Measurements from ENCODE around the gene RUNX1.

Gene RUNX1

DNA sequence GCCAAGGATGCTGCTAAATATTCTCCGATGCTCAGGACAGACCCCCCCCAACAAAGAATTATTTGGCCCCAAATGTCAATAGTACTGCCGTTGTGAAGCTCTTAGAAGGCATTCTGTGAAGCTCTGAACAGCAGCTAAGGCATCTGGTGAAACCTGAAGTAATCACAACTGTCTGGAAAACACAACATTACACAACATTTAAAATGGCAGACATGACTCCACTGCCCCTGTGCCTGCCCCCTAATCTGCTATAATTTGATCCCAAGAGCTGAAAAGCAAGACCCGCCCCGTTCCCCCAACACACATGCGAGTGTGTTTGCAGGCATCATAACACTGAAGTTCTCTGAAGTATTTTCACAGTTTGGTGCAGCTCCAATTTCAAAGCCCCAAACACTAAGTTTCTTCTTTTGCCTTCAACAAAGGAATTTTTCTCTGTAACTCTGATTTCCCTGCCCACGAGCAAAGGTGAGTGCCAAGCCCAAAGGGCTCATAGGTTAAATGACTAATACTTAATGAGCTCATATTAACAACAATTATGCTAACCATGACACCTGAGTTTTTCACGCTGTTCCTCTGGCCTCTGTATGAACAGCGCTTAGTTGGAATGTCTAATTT, 251.1 kb downstream of the RUNX1 start:
- H3K36me3 ChIP-seq (ENCODE audit: control insufficient read depth, insufficient read depth, low read length): no peaks in the 10 kb centered on the region
- TF ChIP-seq, protein P1, sequence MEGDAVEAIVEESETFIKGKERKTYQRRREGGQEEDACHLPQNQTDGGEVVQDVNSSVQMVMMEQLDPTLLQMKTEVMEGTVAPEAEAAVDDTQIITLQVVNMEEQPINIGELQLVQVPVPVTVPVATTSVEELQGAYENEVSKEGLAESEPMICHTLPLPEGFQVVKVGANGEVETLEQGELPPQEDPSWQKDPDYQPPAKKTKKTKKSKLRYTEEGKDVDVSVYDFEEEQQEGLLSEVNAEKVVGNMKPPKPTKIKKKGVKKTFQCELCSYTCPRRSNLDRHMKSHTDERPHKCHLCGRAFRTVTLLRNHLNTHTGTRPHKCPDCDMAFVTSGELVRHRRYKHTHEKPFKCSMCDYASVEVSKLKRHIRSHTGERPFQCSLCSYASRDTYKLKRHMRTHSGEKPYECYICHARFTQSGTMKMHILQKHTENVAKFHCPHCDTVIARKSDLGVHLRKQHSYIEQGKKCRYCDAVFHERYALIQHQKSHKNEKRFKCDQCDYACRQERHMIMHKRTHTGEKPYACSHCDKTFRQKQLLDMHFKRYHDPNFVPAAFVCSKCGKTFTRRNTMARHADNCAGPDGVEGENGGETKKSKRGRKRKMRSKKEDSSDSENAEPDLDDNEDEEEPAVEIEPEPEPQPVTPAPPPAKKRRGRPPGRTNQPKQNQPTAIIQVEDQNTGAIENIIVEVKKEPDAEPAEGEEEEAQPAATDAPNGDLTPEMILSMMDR (IDR thresholded peaks at IDR 0.05; ENCODE audit: insufficient read depth, low read length, poor library complexity, severe bottlenecking): no peak
- no peak for DNase-seq (ENCODE audit: extremely low read depth, insufficient read length)
- H3K4me3 ChIP-seq (replicated peaks; ENCODE audit: low read depth, low read length): no peak overlapping the region
- no peaks in the 10 kb centered on the region for H3K27me3 ChIP-seq (replicated peaks; ENCODE audit: control insufficient read depth, insufficient read depth, low read length)

DNA sequence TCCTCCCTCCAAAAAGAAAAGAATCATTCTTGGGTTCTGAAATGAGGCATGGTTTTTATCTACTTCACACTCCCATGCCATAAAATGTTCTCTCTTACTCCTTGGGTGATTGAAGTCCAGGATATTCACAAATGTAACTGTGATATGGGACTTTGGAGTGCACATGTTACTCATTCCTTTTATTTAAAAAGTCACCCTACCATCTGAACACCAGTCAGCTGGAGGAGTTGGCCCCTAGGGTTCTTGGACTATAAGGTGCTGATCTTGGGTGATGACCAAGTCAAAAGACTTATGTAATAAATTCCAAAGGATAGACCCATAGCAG, 251.9 kb downstream of the RUNX1 start:
- TF ChIP-seq, protein P1 (IDR thresholded peaks at IDR 0.05; ENCODE audit: insufficient read depth, low read length, poor library complexity, severe bottlenecking): no peak
- no peak overlapping the region for H3K4me3 ChIP-seq (replicated peaks; ENCODE audit: low read depth, low read length)
- no peak for DNase-seq (ENCODE audit: extremely low read depth, insufficient read length)
- H3K36me3 ChIP-seq (ENCODE audit: control insufficient read depth, insufficient read depth, low read length): no peaks in the 10 kb centered on the region
- H3K27me3 ChIP-seq (replicated peaks; ENCODE audit: control insufficient read depth, insufficient read depth, low read length): no peaks in the 10 kb centered on the region

DNA sequence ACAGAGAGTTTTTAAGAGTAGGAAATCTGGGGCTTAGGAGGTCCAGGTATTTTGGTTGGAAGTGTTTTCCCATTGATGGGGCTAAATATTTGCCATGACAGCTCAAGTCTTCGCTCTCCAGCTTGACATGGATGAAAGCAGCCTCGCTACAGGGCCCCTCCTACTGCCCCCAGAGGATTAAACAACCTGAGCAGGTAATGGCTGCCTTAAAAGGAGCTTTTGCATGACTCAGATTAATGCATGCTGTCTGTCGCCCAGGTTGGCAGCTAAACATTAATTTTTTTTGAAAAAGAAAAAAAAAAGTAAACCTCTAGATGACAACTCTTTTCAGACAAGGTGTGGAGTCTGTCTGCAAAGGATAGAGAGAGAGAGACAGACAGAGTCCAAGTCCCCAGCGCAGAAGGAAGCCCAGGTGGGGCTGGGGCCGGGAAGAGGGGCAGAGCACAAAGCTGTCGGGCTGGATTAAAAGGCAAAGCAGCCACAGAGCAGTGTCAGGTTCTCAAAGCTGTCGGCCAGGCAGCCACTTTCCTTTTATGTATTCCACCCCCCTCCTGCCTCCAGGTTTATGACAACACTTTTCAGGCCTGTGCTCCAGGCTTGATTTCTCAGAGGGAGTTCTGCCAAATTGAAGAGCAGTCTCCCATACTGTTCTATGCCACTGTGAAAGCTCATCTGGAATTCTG, 252.4 kb downstream of the RUNX1 start:
- Histone ChIP-seq H3K27me3 (replicated peaks; ENCODE audit: control insufficient read depth, insufficient read depth, low read length) (no peaks in the 10 kb centered on the region), H3K36me3 (ENCODE audit: control insufficient read depth, insufficient read depth, low read length) (no peaks in the 10 kb centered on the region), H3K4me3 (replicated peaks; ENCODE audit: low read depth, low read length) (no peak overlapping the region)
- TF ChIP-seq, protein P1 (IDR thresholded peaks at IDR 0.05; ENCODE audit: insufficient read depth, low read length, poor library complexity, severe bottlenecking): no peak
- DNase-seq (ENCODE audit: extremely low read depth, insufficient read length): no peak

DNA sequence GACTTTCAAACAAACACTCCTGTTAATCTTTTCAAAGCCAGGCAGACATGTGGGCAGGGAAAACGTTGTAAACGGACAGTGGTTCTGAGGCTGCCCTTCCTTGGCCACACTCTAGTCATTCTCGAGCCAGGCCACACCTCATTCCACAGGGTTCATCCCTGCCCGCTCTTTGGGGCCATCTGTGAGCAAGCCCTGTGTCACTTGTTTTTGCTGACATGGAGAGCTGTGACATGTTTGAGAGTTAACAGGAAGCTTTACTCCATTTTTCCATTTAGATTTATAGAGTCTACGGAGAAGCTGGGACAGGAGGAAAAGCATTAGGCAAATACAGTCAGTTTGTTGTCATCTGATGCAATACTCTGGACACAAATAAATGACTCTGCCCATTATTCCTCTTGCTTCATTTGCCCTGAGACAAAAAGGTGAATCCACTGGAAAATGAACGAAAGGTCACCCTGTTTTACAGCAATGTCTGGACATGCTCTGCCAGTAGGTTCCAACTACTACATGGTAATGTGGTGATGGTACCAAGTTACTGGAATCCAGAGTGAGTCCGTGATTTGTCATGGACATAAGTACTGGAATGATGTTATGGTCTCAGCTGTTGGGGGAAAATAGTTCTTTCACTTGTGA, 253.4 kb downstream of the RUNX1 start:
- no peaks in the 10 kb centered on the region for H3K27me3 ChIP-seq (replicated peaks; ENCODE audit: control insufficient read depth, insufficient read depth, low read length)
- no peaks in the 10 kb centered on the region for H3K36me3 ChIP-seq (ENCODE audit: control insufficient read depth, insufficient read depth, low read length)
- H3K4me3 ChIP-seq (replicated peaks; ENCODE audit: low read depth, low read length): no peak overlapping the region
- DNase-seq (ENCODE audit: extremely low read depth, insufficient read length): no peak
- TF ChIP-seq, protein P1 (IDR thresholded peaks at IDR 0.05; ENCODE audit: insufficient read depth, low read length, poor library complexity, severe bottlenecking): no peak

DNA sequence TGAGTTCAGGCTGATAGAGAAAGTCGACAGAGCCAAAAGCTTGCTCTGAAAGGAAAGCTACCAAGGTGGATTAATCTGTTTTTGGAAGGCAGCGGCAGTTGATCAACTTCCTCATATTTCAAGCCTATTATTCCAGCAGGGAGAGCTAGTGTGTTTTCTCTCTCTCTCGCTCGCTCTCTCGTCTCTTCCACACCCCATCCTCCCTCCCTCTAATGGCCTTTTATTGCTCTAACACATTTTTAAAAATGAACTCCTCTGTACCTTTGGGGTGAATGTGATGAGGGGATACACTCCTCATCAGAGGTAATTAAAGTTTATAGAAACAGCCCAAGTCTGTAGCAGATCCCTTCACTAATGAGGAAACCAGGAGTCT, 253.9 kb downstream of the RUNX1 start:
- TF ChIP-seq, protein P1 (IDR thresholded peaks at IDR 0.05; ENCODE audit: insufficient read depth, low read length, poor library complexity, severe bottlenecking): no peak
- H3K36me3 ChIP-seq (ENCODE audit: control insufficient read depth, insufficient read depth, low read length): no peaks in the 10 kb centered on the region
- no peak for DNase-seq (ENCODE audit: extremely low read depth, insufficient read length)
- H3K27me3 ChIP-seq (replicated peaks; ENCODE audit: control insufficient read depth, insufficient read depth, low read length): no peaks in the 10 kb centered on the region
- H3K4me3 ChIP-seq (replicated peaks; ENCODE audit: low read depth, low read length): no peak overlapping the region
